MM.1S (cell line): ENCODE results near the gene STING1.
"Not testable (repeated sequence)": the region's sequence is repeated elsewhere in the genome, so short reads cannot be mapped to it uniquely, and the experiment has no call there.

ENCODE experiments used
- EZH2 ChIP-seq: fragments of 300-600 bp; sonication (generic); optimal IDR thresholded peaks from 2 replicates; pipeline ENCODE3; 2017; ENCODE audit warnings: low read depth, mild to moderate bottlenecking, antibody characterized with exemption, low read length, mixed read lengths
- TF ChIP-seq, protein P1 (sequence below): fragments of 300-600 bp; sonication (generic); IDR thresholded peaks from 2 replicates; pipeline ENCODE4 v1.5.1; 2016; ENCODE audit warnings: antibody characterized with exemption, low read length, mixed read lengths

DNA sequence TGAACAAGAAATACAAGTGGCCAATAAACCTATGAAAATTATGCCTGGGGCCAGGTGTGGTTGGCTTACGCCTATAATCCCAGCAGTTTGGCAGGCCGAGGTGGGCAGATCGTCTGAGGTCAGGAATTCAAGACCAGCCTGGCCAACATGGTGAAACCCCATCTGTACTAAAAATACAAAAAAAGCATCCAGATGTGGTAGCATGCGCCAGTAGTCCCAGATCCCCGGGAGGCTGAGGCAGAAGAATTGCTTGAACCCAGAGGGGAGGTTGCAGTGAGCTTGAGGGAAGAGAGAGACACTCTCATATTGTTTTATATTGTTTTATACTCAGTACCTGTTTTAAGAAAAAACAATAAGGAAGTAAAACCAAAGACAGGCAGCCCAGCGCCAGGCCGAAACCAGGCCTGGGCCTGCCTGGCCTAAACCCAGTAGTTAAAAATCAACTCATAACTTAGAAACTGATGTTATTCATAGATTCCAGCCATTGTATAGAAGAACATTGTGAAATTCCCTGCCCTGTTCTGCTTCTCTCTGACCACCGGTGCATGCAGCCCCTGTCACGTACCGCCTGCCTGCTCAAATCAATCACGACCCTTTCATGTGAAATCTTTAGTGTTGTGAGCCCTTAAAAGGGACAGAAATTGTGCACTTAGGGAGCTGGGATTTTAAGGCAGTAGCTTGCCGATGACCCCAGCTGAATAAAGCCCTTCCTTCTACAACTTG, 43.2 kb upstream of the STING1 start:
- TF ChIP-seq, protein P1, sequence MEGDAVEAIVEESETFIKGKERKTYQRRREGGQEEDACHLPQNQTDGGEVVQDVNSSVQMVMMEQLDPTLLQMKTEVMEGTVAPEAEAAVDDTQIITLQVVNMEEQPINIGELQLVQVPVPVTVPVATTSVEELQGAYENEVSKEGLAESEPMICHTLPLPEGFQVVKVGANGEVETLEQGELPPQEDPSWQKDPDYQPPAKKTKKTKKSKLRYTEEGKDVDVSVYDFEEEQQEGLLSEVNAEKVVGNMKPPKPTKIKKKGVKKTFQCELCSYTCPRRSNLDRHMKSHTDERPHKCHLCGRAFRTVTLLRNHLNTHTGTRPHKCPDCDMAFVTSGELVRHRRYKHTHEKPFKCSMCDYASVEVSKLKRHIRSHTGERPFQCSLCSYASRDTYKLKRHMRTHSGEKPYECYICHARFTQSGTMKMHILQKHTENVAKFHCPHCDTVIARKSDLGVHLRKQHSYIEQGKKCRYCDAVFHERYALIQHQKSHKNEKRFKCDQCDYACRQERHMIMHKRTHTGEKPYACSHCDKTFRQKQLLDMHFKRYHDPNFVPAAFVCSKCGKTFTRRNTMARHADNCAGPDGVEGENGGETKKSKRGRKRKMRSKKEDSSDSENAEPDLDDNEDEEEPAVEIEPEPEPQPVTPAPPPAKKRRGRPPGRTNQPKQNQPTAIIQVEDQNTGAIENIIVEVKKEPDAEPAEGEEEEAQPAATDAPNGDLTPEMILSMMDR: not testable (repeated sequence)
- not testable (repeated sequence) for TF ChIP-seq EZH2
